ENCODE data around the gene ANXA3. TPM values are rescaled to one million over a fixed set of nuclear protein-coding genes. Genes with fewer than 3 reads are reported as not detected.

ANXA3 gene
- total RNA-seq, 4 donors from 2014 or later: 29.7 to 170 (median 95.7) TPM

- Histone ChIP-seq H3K4me3 (no peak overlapping the region), H3K4me1 (peaks cover 0 to 57% (median 7%) of the 10 kb centered on the region in 4 donors)
Observed at GRCh38 chr4:78558410-78558809, 6.8 kb downstream of the ANXA3 start.

DNA sequence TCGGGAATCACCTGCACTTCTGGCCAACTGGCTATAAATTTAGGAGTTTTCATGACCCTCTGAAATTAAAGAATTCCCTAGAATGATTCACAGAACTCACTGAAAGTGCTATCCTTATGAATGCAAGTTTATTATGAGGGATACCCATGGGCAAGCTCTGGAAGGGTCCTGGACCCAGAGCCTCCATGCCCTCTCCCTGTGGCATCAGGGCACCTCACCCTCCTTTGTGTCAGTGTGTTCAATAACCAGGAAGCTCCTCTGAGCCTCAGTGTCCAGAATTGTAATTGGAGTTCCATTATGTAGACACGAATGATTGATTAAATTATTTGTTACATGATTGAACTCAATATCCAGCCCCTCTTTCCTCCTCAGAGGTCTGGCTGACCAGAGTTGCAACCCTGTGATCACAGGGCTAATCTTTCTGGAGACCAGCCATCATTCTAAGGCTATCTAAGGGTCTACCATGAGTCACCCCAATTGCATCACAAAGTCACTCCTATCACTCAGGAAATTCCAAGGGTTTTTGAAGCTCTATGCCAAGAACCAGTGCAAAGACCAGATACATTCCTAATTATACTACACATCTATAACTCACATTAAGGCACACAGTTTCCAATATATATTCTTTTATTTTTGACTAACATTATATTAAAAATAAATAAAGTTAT is 8.9 kb downstream of the ANXA3 start:
- Histone ChIP-seq H3K27ac (peak overlapping the region in 2 of 4 donors; percentile 52 to 62), H3K4me1 (peaks cover 0 to 58% (median 2%) of the 10 kb centered on the region in 4 donors), H3K9me3 (no peaks in the 10 kb centered on the region), H3K4me3 (no peak overlapping the region), H3K27me3 (no peaks in the 10 kb centered on the region), H3K36me3 (no peaks in the 10 kb centered on the region)
- TF ChIP-seq EP300 (IDR thresholded peaks at IDR 0.05): no peak
- no peak for TF ChIP-seq CTCF (IDR thresholded peaks at IDR 0.05)
- TF ChIP-seq POLR2A (IDR thresholded peaks at IDR 0.05): no peak
- WGBS, 2 donors: 68 to 70% methylated on average over 2 of the region's 2 CpGs
- DNase-seq (ENCODE audit: low spot score in 2 of 2): no peak

More at GRCh38 chr4:78558410-78558809, 6.8 kb downstream of the ANXA3 start:
- WGBS, 2 donors: 55 to 60% methylated on average over 1 of the region's 1 CpG
- Histone ChIP-seq H3K27ac (peak overlapping the region in 2 of 4 donors; percentile 62 to 73), H3K36me3 (no peaks in the 10 kb centered on the region), H3K27me3 (no peaks in the 10 kb centered on the region), H3K9me3 (no peaks in the 10 kb centered on the region)
- DNase-seq (ENCODE audit: low spot score in 2 of 2): no peak
- TF ChIP-seq EP300 (IDR thresholded peaks at IDR 0.05): no peak
- no peak for TF ChIP-seq POLR2A (IDR thresholded peaks at IDR 0.05)
- no peak for TF ChIP-seq CTCF (IDR thresholded peaks at IDR 0.05)

GRCh38 chr4:78561677-78562076 is 10.1 kb downstream of the ANXA3 start:
- peak overlapping the region in 2 of 4 donors; percentile 32 to 52 for H3K27ac ChIP-seq
- no peaks in the 10 kb centered on the region for H3K36me3 ChIP-seq
- H3K27me3 ChIP-seq: no peaks in the 10 kb centered on the region
- TF ChIP-seq EP300 (IDR thresholded peaks at IDR 0.05): no peak
- TF ChIP-seq CTCF (IDR thresholded peaks at IDR 0.05): no peak
- no peak for TF ChIP-seq POLR2A (IDR thresholded peaks at IDR 0.05)
- H3K9me3 ChIP-seq: no peaks in the 10 kb centered on the region
- DNase-seq (ENCODE audit: low spot score in 2 of 2): no peak
- H3K4me3 ChIP-seq: no peak overlapping the region
- H3K4me1 ChIP-seq: peaks cover 0 to 71% (median 4%) of the 10 kb centered on the region in 4 donors

DNA sequence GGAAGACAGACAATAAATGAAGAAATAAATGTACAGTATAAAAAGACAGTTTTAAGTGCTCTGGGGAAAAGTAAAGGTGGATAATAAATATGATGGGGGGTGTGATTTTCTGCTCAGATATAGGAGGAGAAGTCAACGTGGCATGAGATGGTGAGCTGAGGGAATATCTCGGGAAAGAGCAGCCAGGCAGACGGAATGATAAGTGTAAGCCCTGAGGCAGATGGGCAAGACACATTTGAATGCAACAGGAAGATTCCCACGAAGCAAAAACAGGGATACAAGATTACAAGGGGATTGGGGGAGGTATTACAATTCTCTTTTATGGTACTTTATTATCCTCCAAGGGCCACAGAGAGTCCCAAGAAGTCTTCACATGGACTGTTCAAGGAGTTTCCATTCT is 11.1 kb downstream of the ANXA3 start:
- H3K9me3 ChIP-seq: no peaks in the 10 kb centered on the region
- no peak for DNase-seq (ENCODE audit: low spot score in 2 of 2)
- no peak for TF ChIP-seq POLR2A (IDR thresholded peaks at IDR 0.05)
- peak overlapping the region in 1 of 4 donors; percentile 91 for H3K27ac ChIP-seq
- no peaks in the 10 kb centered on the region for H3K36me3 ChIP-seq
- H3K27me3 ChIP-seq: no peaks in the 10 kb centered on the region
- peaks cover 0 to 73% (median 13%) of the 10 kb centered on the region in 4 donors for H3K4me1 ChIP-seq
- H3K4me3 ChIP-seq: no peak overlapping the region
- 72 to 76% methylated on average over 4 of the region's 4 CpGs for WGBS, 2 donors

- Histone ChIP-seq H3K36me3 (no peaks in the 10 kb centered on the region), H3K9me3 (no peaks in the 10 kb centered on the region), H3K27me3 (no peaks in the 10 kb centered on the region), H3K27ac (peak overlapping the region; percentile 70 to 92 (median 86)), H3K4me1 (peaks cover 0 to 76% (median 24%) of the 10 kb centered on the region in 4 donors), H3K4me3 (no peak overlapping the region)
- DNase-seq (ENCODE audit: low spot score in 2 of 2): no peak
- TF ChIP-seq POLR2A (IDR thresholded peaks at IDR 0.05) (no peak), EP300 (IDR thresholded peaks at IDR 0.05) (peak in 1 of 2 donors; percentile 85)
- WGBS, 2 donors: 47 to 60% methylated on average over 2 of the region's 2 CpGs
Observed at GRCh38 chr4:78565971-78566372, 14.4 kb downstream of the ANXA3 start.

- Histone ChIP-seq H3K27me3 (no peaks in the 10 kb centered on the region), H3K36me3 (no peaks in the 10 kb centered on the region)
- 48 to 58% methylated on average over 8 of the region's 8 CpGs for WGBS, 2 donors
Observed at GRCh38 chr4:78566834-78567499, 15.4 kb downstream of the ANXA3 start.

More at GRCh38 chr4:78566834-78567499, 15.4 kb downstream of the ANXA3 start:
- Histone ChIP-seq H3K4me1 (peaks cover 0 to 67% (median 23%) of the 10 kb centered on the region in 4 donors), H3K9me3 (no peaks in the 10 kb centered on the region), H3K27ac (peak overlapping the region; percentile 65 to 91 (median 86)), H3K4me3 (no peak overlapping the region)
- DNase-seq (ENCODE audit: low spot score in 2 of 2): no peak
- TF ChIP-seq EP300 (IDR thresholded peaks at IDR 0.05) (peak; percentile 25 to 75), POLR2A (IDR thresholded peaks at IDR 0.05) (no peak)

Measured in tibial nerve (tissue), 4 donors.